HL-60 (cell line): ENCODE data around the gene CRTC3.

Source experiments
- POLR2AphosphoS5 ChIP-seq: IDR thresholded peaks from 2 replicates; pipeline ENCODE4 v1.6.1; 2012; ENCODE audit warnings: low read depth
- TF ChIP-seq, protein P1 (sequence below): IDR thresholded peaks from one replicate; pipeline ENCODE4 v1.5.1; 2011; ENCODE audit warnings: low read length, control low read depth, inconsistent platforms; ENCODE audit not compliant: insufficient read depth
- TF ChIP-seq, protein P2 (sequence below): IDR thresholded peaks from 2 replicates; pipeline ENCODE4 v1.6.1; 2012; ENCODE audit warnings: low read depth; ENCODE audit not compliant: insufficient replicate concordance

DNA sequence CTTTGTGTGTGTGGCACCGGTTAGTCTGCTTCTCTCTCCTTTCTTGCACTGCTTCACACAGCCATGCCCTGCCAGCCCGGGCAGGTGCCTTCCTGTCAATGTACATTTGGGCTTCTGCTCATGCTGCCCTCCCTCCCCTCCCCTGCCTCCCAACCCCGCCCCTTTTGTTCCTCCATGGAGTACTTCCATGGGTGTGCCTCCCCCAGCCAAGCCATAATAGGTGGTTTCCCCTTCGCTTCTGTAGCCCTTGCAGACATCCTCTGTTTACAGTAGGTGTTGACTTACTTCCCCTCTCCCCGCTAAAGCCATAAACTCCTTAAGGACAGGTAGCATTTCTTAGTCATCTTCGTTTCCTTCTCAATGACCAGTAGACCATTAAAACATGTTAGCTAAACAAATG, 31.8 kb upstream of the CRTC3 start:
- TF ChIP-seq, protein P1, sequence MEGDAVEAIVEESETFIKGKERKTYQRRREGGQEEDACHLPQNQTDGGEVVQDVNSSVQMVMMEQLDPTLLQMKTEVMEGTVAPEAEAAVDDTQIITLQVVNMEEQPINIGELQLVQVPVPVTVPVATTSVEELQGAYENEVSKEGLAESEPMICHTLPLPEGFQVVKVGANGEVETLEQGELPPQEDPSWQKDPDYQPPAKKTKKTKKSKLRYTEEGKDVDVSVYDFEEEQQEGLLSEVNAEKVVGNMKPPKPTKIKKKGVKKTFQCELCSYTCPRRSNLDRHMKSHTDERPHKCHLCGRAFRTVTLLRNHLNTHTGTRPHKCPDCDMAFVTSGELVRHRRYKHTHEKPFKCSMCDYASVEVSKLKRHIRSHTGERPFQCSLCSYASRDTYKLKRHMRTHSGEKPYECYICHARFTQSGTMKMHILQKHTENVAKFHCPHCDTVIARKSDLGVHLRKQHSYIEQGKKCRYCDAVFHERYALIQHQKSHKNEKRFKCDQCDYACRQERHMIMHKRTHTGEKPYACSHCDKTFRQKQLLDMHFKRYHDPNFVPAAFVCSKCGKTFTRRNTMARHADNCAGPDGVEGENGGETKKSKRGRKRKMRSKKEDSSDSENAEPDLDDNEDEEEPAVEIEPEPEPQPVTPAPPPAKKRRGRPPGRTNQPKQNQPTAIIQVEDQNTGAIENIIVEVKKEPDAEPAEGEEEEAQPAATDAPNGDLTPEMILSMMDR: no peak
- TF ChIP-seq, protein P2, sequence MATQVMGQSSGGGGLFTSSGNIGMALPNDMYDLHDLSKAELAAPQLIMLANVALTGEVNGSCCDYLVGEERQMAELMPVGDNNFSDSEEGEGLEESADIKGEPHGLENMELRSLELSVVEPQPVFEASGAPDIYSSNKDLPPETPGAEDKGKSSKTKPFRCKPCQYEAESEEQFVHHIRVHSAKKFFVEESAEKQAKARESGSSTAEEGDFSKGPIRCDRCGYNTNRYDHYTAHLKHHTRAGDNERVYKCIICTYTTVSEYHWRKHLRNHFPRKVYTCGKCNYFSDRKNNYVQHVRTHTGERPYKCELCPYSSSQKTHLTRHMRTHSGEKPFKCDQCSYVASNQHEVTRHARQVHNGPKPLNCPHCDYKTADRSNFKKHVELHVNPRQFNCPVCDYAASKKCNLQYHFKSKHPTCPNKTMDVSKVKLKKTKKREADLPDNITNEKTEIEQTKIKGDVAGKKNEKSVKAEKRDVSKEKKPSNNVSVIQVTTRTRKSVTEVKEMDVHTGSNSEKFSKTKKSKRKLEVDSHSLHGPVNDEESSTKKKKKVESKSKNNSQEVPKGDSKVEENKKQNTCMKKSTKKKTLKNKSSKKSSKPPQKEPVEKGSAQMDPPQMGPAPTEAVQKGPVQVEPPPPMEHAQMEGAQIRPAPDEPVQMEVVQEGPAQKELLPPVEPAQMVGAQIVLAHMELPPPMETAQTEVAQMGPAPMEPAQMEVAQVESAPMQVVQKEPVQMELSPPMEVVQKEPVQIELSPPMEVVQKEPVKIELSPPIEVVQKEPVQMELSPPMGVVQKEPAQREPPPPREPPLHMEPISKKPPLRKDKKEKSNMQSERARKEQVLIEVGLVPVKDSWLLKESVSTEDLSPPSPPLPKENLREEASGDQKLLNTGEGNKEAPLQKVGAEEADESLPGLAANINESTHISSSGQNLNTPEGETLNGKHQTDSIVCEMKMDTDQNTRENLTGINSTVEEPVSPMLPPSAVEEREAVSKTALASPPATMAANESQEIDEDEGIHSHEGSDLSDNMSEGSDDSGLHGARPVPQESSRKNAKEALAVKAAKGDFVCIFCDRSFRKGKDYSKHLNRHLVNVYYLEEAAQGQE: no peak
- TF ChIP-seq POLR2AphosphoS5: no peak
